GM12892 (cell line): ENCODE measurements around the gene SLC27A5.

ENCODE experiments used
- POLR2AphosphoS5 ChIP-seq: IDR thresholded peaks from 2 replicates; pipeline ENCODE4 v1.6.1; 2011; ENCODE audit warnings: low read depth, low read length, control low read depth
- TAF1 ChIP-seq: IDR thresholded peaks from 2 replicates; pipeline ENCODE4 v1.6.1; 2011; ENCODE audit warnings: low read depth, mild to moderate bottlenecking, control low read depth, low read length, borderline replicate concordance

DNA sequence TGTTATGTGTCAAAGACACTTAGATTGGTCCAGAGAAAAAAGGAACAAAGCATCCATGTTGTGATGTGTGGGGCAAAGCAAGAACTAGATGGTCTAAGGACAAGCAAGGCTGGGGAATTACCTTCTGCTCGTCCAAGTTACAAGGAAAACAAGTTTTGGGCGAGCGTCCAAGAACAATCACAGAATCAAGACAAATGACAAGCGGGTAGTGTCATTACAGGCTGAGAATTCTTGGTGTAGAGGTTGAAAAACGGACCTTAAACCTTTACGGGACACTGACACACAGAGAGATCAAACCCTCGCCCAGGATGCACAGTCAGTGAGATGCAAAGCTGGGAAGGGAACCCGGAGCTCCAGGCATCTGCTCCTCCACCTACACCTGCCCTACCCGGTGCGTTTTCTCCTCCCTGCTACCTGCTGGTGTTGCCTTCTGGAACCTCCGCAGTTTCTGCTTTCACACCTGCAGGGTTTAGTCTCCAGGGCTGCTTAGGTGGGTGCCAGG lies 60.9 kb downstream of the SLC27A5 start:
- TF ChIP-seq POLR2AphosphoS5 (no peak), TAF1 (no peak)
